Vagina (tissue), 2 donors: ENCODE results near the gene MIPEP. TPM values are rescaled to one million over a fixed set of nuclear protein-coding genes. Genes with fewer than 3 reads are reported as not detected.

ENCODE experiments used
- DNase-seq, 2 donors: peaks; one replicate each; pipeline ENCODE4 v3.0.0-alpha.2; 2017; ENCODE audit errors: extremely low spot score in 2 of 2
- H3K27ac ChIP-seq: fragments of 200-600 bp; sonication (generic); one replicate; pipeline ENCODE4 v1.5.1; 2019
- H3K27me3 ChIP-seq: fragments of 200-600 bp; sonication (generic); one replicate; pipeline ENCODE4 v1.5.1; 2019
- H3K36me3 ChIP-seq, 2 donors: fragments of 200-600 bp; sonication (generic); one replicate each; pipeline ENCODE4 v1.5.1; 2017 to 2019
- H3K4me1 ChIP-seq: fragments of 200-600 bp; sonication (generic); one replicate; pipeline ENCODE4 v1.5.1; 2019
- H3K4me3 ChIP-seq, 2 donors: fragments of 200-600 bp; sonication (generic); 1 replicate in 1 of 2; 2 replicates in 1 of 2; pipeline ENCODE4 v1.5.1; 2016 to 2019
- H3K9me3 ChIP-seq: fragments of 200-600 bp; sonication (generic); one replicate; pipeline ENCODE4 v1.5.1; 2019
- POLR2A ChIP-seq, 2 donors: fragments of 450-650 bp; IDR thresholded peaks; one replicate each; pipeline ENCODE4 v1.6.1; 2017; ENCODE audit warnings: antibody characterized with exemption in 2 of 2, mild to moderate bottlenecking in 2 of 2, moderate library complexity in 2 of 2
- POLR2AphosphoS5 ChIP-seq, 2 donors: sonication (generic); formaldehyde crosslinking; IDR thresholded peaks; one replicate each; pipeline ENCODE4 v1.9.0; 2017; ENCODE audit warnings: antibody characterized with exemption in 2 of 2, mild to moderate bottlenecking in 2 of 2, low read depth in 1 of 2; ENCODE audit not compliant: insufficient read depth in 1 of 2
- intact Hi-C: fragments of 100-400 bp; cut with DNase I; formaldehyde crosslinking; loops from one replicate; pipeline ENCODE4 v1.15.1; 2023
- total RNA-seq: library from RNA; depleted of rRNA; stranded (reverse); fragments of >200 nt; gene quantifications from one replicate; pipeline ENCODE4 v1.2.3, GENCODE V29; 2016
- TF ChIP-seq, protein P1 (sequence below), 3 experiments: fragments of 450-650 bp in 2 of 3; fragments of 200-600 bp in 1 of 3; sonication (generic) in 1 of 3; IDR thresholded peaks; one replicate each; pipeline ENCODE4 v1.5.1; 2017 to 2019; ENCODE audit warnings: antibody characterized with exemption in 3 of 3, mild to moderate bottlenecking in 2 of 3, moderate library complexity in 2 of 3

Gene MIPEP
- total RNA-seq, 1 donor from 2014 or later = 13.3 TPM

DNA sequence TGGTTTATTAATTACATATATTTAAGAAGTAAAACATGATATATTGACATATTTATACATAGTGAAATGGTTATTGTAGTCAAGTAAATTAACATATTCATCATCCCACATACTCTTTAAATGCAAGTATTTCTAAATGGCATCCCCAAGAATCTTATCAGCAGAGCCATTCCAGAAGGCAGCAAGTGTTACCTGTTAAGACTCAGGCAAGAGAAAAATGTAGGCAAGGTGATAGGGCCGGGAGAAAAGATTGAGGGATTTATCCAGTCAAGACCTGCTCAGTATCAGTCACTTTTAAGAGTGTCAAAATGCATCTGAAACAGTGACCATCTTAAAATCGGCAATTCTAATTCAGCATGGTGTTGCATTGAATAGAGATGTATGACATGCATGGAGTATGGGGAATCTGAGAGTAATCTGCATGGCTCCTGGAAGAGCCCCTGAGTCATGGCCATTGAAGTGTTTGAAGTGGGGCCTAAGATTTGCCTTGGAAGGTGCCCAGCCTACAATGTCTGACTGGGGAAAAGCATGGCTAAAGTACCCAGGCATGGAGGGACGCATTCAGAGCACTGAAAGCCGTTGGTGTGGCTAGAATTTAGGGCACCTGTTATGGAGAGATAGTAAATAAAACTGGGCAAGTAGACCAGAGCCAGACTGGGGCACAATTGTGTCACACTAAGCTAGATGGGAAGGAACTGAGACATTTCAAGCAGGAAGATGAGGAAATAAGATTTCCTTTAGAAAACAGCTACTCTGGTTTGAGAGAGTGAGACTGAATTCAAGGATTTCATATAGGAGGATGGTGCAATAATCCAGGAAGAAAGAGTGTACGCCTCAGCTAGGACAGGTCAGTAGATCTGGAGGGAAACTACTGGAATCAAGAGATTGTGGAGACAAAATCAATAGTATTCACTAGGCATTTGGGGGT is 33.1 kb upstream of the MIPEP start:
- intact Hi-C loops = no loop called here
- H3K27me3 ChIP-seq = no peaks in the 10 kb centered on the region
- no peak overlapping the region for H3K4me3 ChIP-seq
- no peak for DNase-seq
- H3K4me1 ChIP-seq = no peaks in the 10 kb centered on the region
- no peak overlapping the region for H3K27ac ChIP-seq
- no peaks in the 10 kb centered on the region for H3K36me3 ChIP-seq
- TF ChIP-seq, protein P1, sequence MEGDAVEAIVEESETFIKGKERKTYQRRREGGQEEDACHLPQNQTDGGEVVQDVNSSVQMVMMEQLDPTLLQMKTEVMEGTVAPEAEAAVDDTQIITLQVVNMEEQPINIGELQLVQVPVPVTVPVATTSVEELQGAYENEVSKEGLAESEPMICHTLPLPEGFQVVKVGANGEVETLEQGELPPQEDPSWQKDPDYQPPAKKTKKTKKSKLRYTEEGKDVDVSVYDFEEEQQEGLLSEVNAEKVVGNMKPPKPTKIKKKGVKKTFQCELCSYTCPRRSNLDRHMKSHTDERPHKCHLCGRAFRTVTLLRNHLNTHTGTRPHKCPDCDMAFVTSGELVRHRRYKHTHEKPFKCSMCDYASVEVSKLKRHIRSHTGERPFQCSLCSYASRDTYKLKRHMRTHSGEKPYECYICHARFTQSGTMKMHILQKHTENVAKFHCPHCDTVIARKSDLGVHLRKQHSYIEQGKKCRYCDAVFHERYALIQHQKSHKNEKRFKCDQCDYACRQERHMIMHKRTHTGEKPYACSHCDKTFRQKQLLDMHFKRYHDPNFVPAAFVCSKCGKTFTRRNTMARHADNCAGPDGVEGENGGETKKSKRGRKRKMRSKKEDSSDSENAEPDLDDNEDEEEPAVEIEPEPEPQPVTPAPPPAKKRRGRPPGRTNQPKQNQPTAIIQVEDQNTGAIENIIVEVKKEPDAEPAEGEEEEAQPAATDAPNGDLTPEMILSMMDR (IDR thresholded peaks at IDR 0.05) = no peak
- TF ChIP-seq POLR2A (IDR thresholded peaks at IDR 0.05) (no peak), POLR2AphosphoS5 (IDR thresholded peaks at IDR 0.05; ENCODE audit: insufficient read depth in 1 of 2, low read depth in 1 of 2) (no peak)
- H3K9me3 ChIP-seq = no peaks in the 10 kb centered on the region

DNA sequence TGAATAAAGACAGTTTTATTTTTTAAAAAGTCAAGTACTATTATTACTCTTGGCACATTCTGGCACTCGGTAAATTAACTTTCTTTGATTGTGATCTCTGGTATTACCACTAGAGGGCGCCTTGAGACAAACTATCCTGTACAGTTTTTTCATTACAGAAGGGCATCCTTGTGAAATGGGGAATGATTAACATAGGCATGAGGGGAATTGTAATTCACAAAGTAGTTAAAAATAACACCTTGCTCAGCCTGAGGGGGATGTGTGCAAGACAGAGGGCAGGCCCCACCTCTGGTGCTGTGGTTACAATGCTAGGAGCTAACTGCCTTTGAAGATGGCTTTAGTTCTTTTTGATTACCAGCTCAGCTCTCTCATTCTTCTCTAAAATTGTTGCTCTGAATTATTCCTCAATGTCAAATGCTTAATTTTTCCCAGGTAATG is 32.3 kb upstream of the MIPEP start:
- no peak overlapping the region for H3K27ac ChIP-seq
- no peaks in the 10 kb centered on the region for H3K36me3 ChIP-seq
- no peaks in the 10 kb centered on the region for H3K4me1 ChIP-seq
- intact Hi-C loops = no loop called here
- no peaks in the 10 kb centered on the region for H3K27me3 ChIP-seq
- no peaks in the 10 kb centered on the region for H3K9me3 ChIP-seq
- TF ChIP-seq POLR2AphosphoS5 (IDR thresholded peaks at IDR 0.05; ENCODE audit: insufficient read depth in 1 of 2, low read depth in 1 of 2) (no peak), POLR2A (IDR thresholded peaks at IDR 0.05) (no peak)
- TF ChIP-seq, protein P1 (IDR thresholded peaks at IDR 0.05) = peak; percentile 41 to 51 (median 48)
- no peak overlapping the region for H3K4me3 ChIP-seq
- no peak for DNase-seq

DNA sequence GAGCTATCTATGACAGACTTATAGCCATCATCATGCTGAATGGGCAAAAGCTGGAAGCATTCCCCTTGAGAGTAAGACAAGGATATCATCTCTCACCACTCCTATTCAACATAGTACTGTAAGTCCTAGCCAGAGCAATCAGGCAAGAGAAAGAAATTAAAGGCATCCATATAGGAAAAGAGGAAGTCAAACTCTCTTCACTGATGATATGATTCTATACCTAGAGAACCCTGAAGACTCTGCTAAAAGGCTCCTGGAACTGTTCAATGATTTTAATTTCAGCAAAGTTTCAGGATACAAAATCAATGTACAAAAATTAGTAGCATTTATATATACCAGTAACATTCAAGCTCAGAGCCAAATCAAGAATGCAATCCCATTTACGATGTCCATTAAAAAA is 29.8 kb upstream of the MIPEP start:
- Histone ChIP-seq H3K27ac (no peak overlapping the region), H3K4me1 (no peaks in the 10 kb centered on the region)

DNA sequence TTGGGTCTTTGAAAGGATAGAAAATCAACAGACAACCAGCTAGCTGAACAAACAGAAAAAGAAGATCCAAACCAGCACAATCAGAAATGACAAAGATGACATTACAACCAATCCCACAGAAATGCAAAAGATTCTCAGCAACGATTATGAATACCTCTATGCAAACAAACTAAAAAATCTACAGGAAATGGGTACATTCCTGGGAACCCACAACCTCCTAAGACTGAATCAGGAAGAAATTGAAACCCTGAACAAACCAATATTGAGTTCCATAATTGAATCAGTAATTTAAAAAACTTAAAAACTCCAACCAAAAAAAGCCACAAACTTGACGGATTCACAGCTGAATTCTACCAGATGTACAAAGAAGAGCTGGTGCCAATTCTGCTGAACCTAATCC is 29.0 kb upstream of the MIPEP start:
- Histone ChIP-seq H3K4me1 (no peaks in the 10 kb centered on the region), H3K4me3 (no peak overlapping the region), H3K9me3 (no peaks in the 10 kb centered on the region), H3K27ac (no peak overlapping the region), H3K27me3 (no peaks in the 10 kb centered on the region), H3K36me3 (no peaks in the 10 kb centered on the region)
- TF ChIP-seq, protein P1 (IDR thresholded peaks at IDR 0.05) = no peak
- no peak for TF ChIP-seq POLR2AphosphoS5 (IDR thresholded peaks at IDR 0.05; ENCODE audit: insufficient read depth in 1 of 2, low read depth in 1 of 2)
- TF ChIP-seq POLR2A (IDR thresholded peaks at IDR 0.05) = no peak
- intact Hi-C loops = loop anchor here (10.0 kb wide), 1 partner anchor 307 kb away; no protein-coding TSS in a partner anchor
- no peak for DNase-seq

More for the DNA sequence above, 29.8 kb upstream of the MIPEP start:
- H3K4me3 ChIP-seq = no peak overlapping the region
- H3K9me3 ChIP-seq = no peaks in the 10 kb centered on the region
- no peaks in the 10 kb centered on the region for H3K27me3 ChIP-seq
- no peak for TF ChIP-seq POLR2AphosphoS5 (IDR thresholded peaks at IDR 0.05; ENCODE audit: insufficient read depth in 1 of 2, low read depth in 1 of 2)
- no peak for TF ChIP-seq POLR2A (IDR thresholded peaks at IDR 0.05)
- TF ChIP-seq, protein P1 (IDR thresholded peaks at IDR 0.05) = no peak
- DNase-seq = no peak
- no peaks in the 10 kb centered on the region for H3K36me3 ChIP-seq
- intact Hi-C loops = loop anchor here (10.0 kb wide), 1 partner anchor 306 kb away; no protein-coding TSS in a partner anchor

DNA sequence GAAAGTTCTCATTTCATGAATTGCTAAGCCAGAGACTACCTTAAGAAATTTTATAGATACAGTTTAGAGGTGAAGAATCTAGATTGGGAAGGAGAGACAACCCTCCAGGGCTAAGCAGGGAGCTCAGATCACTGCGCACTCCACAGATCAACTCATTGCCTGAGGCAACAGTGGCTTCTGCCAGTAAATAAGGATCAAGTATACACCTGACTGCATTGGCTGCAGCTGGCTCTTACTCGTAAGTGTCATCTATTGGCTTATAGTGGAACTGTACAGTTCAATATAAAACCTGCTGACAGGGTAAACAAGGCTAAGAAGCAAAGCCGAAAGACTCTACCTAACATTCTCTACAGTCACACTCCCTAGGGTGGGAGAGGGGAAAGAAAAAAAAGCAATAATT is 26.1 kb upstream of the MIPEP start:
- intact Hi-C loops = loop anchor here (10.0 kb wide), 1 partner anchor 309 kb away; no protein-coding TSS in a partner anchor

More for the DNA sequence above, 26.1 kb upstream of the MIPEP start:
- H3K4me1 ChIP-seq = no peaks in the 10 kb centered on the region
- H3K36me3 ChIP-seq = no peaks in the 10 kb centered on the region
- H3K27ac ChIP-seq = no peak overlapping the region
- H3K4me3 ChIP-seq = no peak overlapping the region
- DNase-seq = no peak
- H3K9me3 ChIP-seq = no peaks in the 10 kb centered on the region
- H3K27me3 ChIP-seq = no peaks in the 10 kb centered on the region
- TF ChIP-seq POLR2AphosphoS5 (IDR thresholded peaks at IDR 0.05; ENCODE audit: insufficient read depth in 1 of 2, low read depth in 1 of 2) = no peak
- no peak for TF ChIP-seq POLR2A (IDR thresholded peaks at IDR 0.05)
- TF ChIP-seq, protein P1 (IDR thresholded peaks at IDR 0.05) = no peak
